ENCODE data around the gene NSMF.
A peak's percentile ranks its signal among the peaks of the same experiment; 100 is the strongest.

NSMF gene

GRCh38 chr9:137459152-137459600, at the start of gene NSMF:
Gene NSMF (minus strand): TSS chr9:137459334. CDS start chr9:137459102, 232 bp downstream.
- DNase-seq, result peak; percentile 68

GRCh38 chr9:137506702-137507171, 47.6 kb upstream of the NSMF start:
- no peak for DNase-seq

- DNase-seq, result peak; percentile 30
Observed at GRCh38 chr9:137506274-137506673, 47.1 kb upstream of the NSMF start.

- no peak for DNase-seq
Observed at GRCh38 chr9:137505421-137506140, 46.4 kb upstream of the NSMF start.

- no peak for DNase-seq
Observed at GRCh38 chr9:137504432-137504777, 45.3 kb upstream of the NSMF start.

- DNase-seq, result no peak
Observed at GRCh38 chr9:137502008-137502911, 43.1 kb upstream of the NSMF start.

GRCh38 chr9:137501457-137501856, 42.3 kb upstream of the NSMF start:
- DNase-seq, result no peak

GRCh38 chr9:137500666-137501397, 41.7 kb upstream of the NSMF start:
- DNase-seq, result no peak

GRCh38 chr9:137499858-137500661, 40.9 kb upstream of the NSMF start:
- DNase-seq, result no peak

GRCh38 chr9:137499416-137499815, 40.3 kb upstream of the NSMF start:
- no peak for DNase-seq

GRCh38 chr9:137498720-137499150, 39.6 kb upstream of the NSMF start:
- no peak for DNase-seq

- DNase-seq, result no peak
Observed at GRCh38 chr9:137497921-137498719, 39.0 kb upstream of the NSMF start.

GRCh38 chr9:137496601-137497375, 37.7 kb upstream of the NSMF start:
- DNase-seq, result no peak

- DNase-seq, result no peak
Observed at GRCh38 chr9:137494550-137495351, 35.6 kb upstream of the NSMF start.

GRCh38 chr9:137494104-137494544, 35.0 kb upstream of the NSMF start:
- DNase-seq, result no peak

GRCh38 chr9:137493364-137494103, 34.4 kb upstream of the NSMF start:
- DNase-seq, result no peak

GRCh38 chr9:137492464-137493363, 33.6 kb upstream of the NSMF start:
- no peak for DNase-seq
